Spinal cord (tissue), 10 donors: ENCODE measurements around the gene MED27. TPM values are rescaled to one million over a fixed set of nuclear protein-coding genes. Genes with fewer than 3 reads are reported as not detected.
"Not testable (repeated sequence)": the region's sequence is repeated elsewhere in the genome, so short reads cannot be mapped to it uniquely, and the experiment has no call there.

Experiments
- DNase-seq, 6 donors: peaks; one replicate each; pipeline versions ENCODE4 v3.0.0 to v3.0.0-alpha.2; 2013 to 2015; ENCODE audit warnings: low spot score in 6 of 6, low read depth in 4 of 6
- H3K27ac ChIP-seq: one replicate; pipeline ENCODE4 v1.5.1; 2013; ENCODE audit warnings: low read depth, low read length, control low read depth
- H3K27me3 ChIP-seq: one replicate; pipeline ENCODE4 v1.6.1; 2013; ENCODE audit warnings: low read length; ENCODE audit not compliant: control insufficient read depth, insufficient read depth
- H3K36me3 ChIP-seq: one replicate; pipeline ENCODE4 v1.6.1; 2013; ENCODE audit warnings: low read length; ENCODE audit not compliant: control insufficient read depth, insufficient read depth
- H3K4me1 ChIP-seq: one replicate; pipeline ENCODE4 v1.6.1; 2013; ENCODE audit warnings: low read length; ENCODE audit not compliant: control insufficient read depth, insufficient read depth
- H3K4me3 ChIP-seq: one replicate; pipeline ENCODE4 v1.5.1; 2013; ENCODE audit warnings: low read depth, low read length, control low read depth
- H3K9me3 ChIP-seq: one replicate; pipeline ENCODE4 v1.6.1; 2013; ENCODE audit warnings: low read length; ENCODE audit not compliant: control insufficient read depth, insufficient read depth
- WGBS: methylation state at CpG from one replicate; pipeline ENCODE4 v1.1.5; 2013; ENCODE audit warnings: missing lambda C conversion rate; ENCODE audit not compliant: insufficient coverage; 5-methylcytosine and 5-hydroxymethylcytosine counted together
- polyA plus RNA-seq, 2 donors: library from polyadenylated mRNA; unstranded; fragments of 120-200 nt; gene quantifications; one replicate each; pipeline ENCODE4 v1.2.1, GENCODE V29; 2013; ENCODE audit not compliant: insufficient read length in 2 of 2
- total RNA-seq, 2 donors: library from RNA; depleted of rRNA in 1 of 2; stranded (reverse); fragments of 120-200 nt in 1 of 2; fragments of >200 nt in 1 of 2; gene quantifications; one replicate each; pipeline versions ENCODE4 v1.2.3 to v1.2.4, GENCODE V29; 2013 to 2014
- donor health status: healthy.

Gene MED27
- total and polyA plus RNA-seq, 4 donors = 13.9 to 27.8 (median 25.8) TPM

DNA sequence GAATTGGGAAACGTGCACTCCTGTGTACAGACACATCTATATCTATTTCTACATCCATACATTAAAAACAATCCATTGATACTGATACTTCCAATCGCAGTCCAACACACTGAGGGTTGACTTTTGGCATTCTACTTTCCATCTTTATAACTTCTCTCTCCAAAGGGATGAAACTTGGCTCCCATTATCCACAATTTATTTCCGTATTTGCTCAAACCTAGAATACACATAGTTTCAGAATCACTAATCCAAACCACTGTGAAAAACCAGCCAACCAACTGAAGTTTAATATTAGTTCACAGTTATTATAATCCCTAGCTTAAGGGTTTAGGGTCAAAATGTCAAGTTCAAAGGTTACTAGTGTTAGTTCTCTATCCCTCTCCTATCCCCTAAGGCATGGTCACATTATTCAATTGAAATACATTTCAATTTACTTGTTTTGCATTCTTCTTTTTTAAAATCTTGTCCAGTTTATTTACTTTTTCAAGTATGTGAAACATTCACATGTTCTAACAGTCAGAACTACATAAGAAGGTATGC, 156.5 kb downstream of the MED27 start:
- Histone ChIP-seq H3K36me3 (no peaks in the 10 kb centered on the region), H3K27ac (no peak overlapping the region), H3K4me1 (peaks cover 3% of the 10 kb centered on the region), H3K27me3 (no peaks in the 10 kb centered on the region), H3K4me3 (no peak overlapping the region), H3K9me3 (no peaks in the 10 kb centered on the region)
- 94% methylated on average over 2 of the region's 3 CpGs for WGBS
- no peak for DNase-seq

DNA sequence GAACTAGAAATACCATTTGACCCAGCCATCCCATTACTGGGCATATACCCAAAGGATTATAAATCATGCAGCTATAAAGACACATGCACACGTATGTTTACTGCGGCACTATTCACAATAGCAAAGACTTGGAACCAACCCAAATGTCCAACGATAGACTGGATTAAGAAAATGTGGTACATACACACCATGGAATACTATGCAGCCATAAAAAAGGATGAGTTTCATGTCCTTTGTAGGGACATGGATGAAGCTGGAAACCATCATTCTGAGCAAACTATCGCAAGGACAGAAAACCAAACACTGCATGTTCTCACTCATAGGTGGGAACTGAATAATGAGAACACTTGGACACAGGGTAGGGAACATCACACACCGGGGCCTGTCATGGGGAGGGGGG, 158.0 kb downstream of the MED27 start:
- not testable (repeated sequence) for H3K4me3 ChIP-seq, DNase-seq, H3K9me3 ChIP-seq, H3K27ac ChIP-seq, H3K4me1 ChIP-seq, H3K36me3 ChIP-seq, H3K27me3 ChIP-seq
- no CpG with 5 or more reads among the region's 5 CpGs for WGBS

DNA sequence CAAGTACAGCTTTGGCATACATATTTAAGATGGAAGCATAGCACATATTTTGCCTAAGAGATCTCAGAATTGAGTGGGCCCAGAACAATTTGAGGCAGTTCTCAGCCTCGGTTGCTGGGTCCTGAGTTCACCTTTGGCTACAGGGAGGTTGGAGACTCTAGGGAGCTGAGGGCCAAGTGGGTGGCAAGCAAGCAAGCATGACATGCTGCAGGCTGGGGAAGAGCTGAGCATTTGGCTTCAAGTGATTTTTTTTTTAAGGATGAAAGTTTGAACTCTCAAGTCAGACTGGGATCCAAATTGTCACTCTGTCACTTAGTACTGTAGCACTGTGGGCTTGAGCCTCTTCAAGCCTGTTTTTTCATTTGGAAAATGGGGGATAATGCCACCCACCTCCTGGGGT, 160.5 kb downstream of the MED27 start:
- no peaks in the 10 kb centered on the region for H3K27me3 ChIP-seq
- no peaks in the 10 kb centered on the region for H3K36me3 ChIP-seq
- no peaks in the 10 kb centered on the region for H3K9me3 ChIP-seq
- 100% methylated on average over 1 of the region's 1 CpG for WGBS
- H3K27ac ChIP-seq = no peak overlapping the region
- H3K4me1 ChIP-seq = no peaks in the 10 kb centered on the region
- peak in 1 of 6 donors; percentile 23 for DNase-seq
- H3K4me3 ChIP-seq = no peak overlapping the region

DNA sequence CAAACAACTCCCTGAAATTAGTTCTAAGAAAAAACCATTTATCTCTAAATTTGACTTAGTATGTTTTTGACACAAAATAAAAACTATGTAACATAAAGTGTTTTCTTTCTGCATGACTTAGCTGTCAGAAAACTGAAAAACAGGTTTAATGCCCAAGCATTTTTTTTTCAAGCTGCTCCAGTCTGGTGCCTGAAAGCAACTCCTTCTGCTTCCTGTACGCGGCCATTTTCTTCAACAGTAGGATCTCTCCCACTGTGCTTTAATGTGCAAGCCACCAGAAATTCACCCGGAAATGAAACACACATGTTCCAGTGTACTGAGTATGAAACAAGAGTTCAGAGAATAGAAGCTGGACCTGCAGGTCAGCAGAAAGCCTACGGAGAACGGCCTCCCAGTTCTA, 161.2 kb downstream of the MED27 start:
- Histone ChIP-seq H3K27me3 (no peaks in the 10 kb centered on the region), H3K4me3 (no peak overlapping the region), H3K9me3 (no peaks in the 10 kb centered on the region), H3K4me1 (no peaks in the 10 kb centered on the region), H3K36me3 (no peaks in the 10 kb centered on the region), H3K27ac (no peak overlapping the region)
- DNase-seq = peak in 1 of 6 donors; percentile 53
- 48% methylated on average over 3 of the region's 5 CpGs for WGBS

DNA sequence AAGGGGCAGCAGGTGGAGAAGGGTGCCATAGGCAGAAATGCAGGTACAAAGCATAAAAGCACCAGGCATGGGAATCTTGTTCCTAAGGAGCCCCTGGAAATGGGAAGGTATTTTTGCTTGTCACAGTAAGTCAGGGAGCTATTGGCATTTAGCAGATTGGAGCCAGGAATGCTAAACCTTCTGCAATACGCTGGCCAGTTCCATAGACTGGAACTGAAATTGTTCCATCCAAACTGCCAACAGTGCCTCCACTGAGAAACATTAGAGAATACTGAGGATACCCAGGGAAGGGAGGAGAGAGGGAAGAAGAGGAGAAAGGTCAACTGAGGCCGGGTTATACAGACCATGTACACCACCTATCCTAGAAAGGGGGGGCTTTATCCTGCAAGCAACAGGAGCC, 162.7 kb downstream of the MED27 start:
- no peak overlapping the region for H3K4me3 ChIP-seq
- H3K27ac ChIP-seq = no peak overlapping the region

DNA sequence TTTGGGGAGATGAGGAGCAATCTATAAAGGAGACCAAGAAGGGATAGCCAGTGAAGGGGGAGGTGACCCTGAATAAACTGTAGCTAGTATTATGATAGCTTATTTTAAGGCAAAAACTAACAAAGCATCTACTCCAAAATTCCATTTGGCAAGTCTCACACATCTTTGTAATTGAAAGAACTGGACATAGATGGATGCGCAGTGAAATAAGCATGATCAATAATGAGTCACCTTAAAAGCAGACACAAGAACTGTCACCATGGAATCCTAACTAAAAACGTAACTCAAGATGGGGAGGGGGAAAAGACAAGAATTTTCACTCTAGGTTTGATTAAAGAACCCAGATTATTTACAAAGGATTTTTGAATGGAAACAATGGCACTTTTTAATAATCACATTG, 164.5 kb downstream of the MED27 start:
- no peaks in the 10 kb centered on the region for H3K4me1 ChIP-seq
- no peak overlapping the region for H3K27ac ChIP-seq
- H3K4me3 ChIP-seq = no peak overlapping the region
- no CpG with 5 or more reads among the region's 2 CpGs for WGBS
- H3K36me3 ChIP-seq = no peaks in the 10 kb centered on the region
- DNase-seq = no peak
- H3K27me3 ChIP-seq = no peaks in the 10 kb centered on the region
- no peaks in the 10 kb centered on the region for H3K9me3 ChIP-seq

More for the DNA sequence above, 162.7 kb downstream of the MED27 start:
- Histone ChIP-seq H3K36me3 (no peaks in the 10 kb centered on the region), H3K9me3 (no peaks in the 10 kb centered on the region), H3K4me1 (no peaks in the 10 kb centered on the region), H3K27me3 (no peaks in the 10 kb centered on the region)
- no peak for DNase-seq
- no CpG with 5 or more reads among the region's 2 CpGs for WGBS

DNA sequence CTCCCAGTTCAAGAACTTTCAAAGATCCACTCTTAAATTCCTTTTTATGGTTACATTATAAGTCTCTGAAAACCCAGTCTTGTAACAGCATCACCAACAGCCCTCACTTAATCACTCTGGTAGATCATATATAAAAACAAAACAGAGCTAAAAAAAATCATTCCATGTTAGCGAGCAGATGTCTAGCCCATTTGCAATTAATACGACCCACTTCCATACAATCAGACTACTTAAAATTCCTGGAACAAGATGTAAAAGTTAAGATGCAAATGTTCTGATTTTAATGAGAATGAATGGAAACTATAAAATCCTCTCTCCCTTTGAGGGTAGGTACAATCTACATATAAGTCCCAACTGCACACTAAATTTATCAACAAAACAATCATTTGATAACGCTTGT, 167.0 kb downstream of the MED27 start:
- Histone ChIP-seq H3K27ac (no peak overlapping the region), H3K4me3 (no peak overlapping the region), H3K9me3 (no peaks in the 10 kb centered on the region), H3K36me3 (no peaks in the 10 kb centered on the region), H3K4me1 (no peaks in the 10 kb centered on the region), H3K27me3 (no peaks in the 10 kb centered on the region)
- DNase-seq = peak in 2 of 6 donors; percentile 23 to 58
- WGBS = no CpG with 5 or more reads among the region's 3 CpGs

DNA sequence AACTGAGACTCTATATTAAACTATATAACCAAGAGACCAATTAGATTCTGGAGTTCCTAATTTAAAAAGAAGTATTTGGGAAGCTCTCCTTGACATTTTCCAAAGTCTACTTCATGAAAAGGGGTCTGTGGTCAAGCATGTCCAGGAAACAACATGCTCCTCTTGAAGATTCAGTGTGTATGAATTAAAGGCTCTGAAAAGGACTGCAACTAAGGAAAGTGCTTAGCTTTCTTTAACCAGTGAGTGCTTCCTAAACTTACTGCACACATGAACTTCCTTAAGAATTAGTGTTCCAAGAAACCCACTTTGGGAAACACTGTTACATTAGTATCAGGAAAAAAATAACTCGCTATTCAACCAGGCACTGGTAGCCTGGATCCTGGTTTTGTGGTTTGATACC, 167.6 kb downstream of the MED27 start:
- WGBS = 100% methylated on average over 1 of the region's 1 CpG
- H3K36me3 ChIP-seq = peaks cover 4% of the 10 kb centered on the region
- no peak overlapping the region for H3K27ac ChIP-seq
- H3K4me1 ChIP-seq = no peaks in the 10 kb centered on the region
- no peaks in the 10 kb centered on the region for H3K27me3 ChIP-seq
- DNase-seq = no peak
- no peak overlapping the region for H3K4me3 ChIP-seq
- no peaks in the 10 kb centered on the region for H3K9me3 ChIP-seq

DNA sequence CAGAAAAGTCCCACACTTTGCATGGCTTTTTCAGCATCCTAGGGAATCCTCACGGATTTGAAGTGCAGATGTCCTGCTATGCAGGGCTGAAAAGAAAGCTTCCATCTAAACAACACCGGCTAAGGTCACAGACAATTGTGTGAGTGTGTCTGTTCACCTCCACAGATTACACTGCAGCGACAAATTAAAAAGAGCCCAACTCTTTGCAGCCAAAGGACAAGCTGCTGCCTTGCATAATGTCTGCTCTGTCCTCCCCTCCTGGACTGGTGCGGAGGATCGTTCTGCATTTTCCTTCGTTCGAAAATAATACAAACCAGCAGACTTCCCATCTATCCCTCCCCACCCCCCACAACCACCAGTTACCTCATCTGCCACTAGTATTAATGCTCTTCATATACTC, 169.1 kb downstream of the MED27 start:
- Histone ChIP-seq H3K36me3 (peaks cover 6% of the 10 kb centered on the region), H3K9me3 (no peaks in the 10 kb centered on the region), H3K4me1 (no peaks in the 10 kb centered on the region), H3K27ac (no peak overlapping the region), H3K27me3 (no peaks in the 10 kb centered on the region), H3K4me3 (no peak overlapping the region)
- peak in 1 of 6 donors; percentile 63 for DNase-seq
- whole genome bisulfite sequencing = 21% methylated on average over 4 of the region's 7 CpGs

DNA sequence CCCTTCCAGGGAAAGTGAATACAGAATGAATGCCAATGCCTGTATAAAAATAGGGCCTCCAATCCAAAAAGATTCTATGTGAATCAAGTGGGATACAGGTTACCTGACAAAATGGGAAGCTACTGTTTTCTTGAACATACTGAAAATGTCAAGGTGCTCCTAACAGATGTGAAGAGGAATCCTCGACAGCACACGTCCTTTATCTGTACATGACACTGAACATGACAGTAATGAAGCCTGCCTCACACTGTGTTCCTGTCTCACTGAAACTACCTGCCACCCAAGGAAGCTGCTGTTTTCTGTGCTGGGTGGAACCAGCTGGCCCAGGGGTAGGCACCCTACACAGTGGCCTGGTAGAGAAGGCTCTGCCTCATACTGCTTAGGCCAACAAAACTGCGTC, 174.5 kb downstream of the MED27 start:
- Histone ChIP-seq H3K4me1 (peaks cover 4% of the 10 kb centered on the region), H3K4me3 (no peak overlapping the region), H3K9me3 (no peaks in the 10 kb centered on the region), H3K27me3 (no peaks in the 10 kb centered on the region), H3K27ac (no peak overlapping the region), H3K36me3 (peaks cover 6% of the 10 kb centered on the region)
- DNase-seq = no peak
- WGBS = 85% methylated on average over 3 of the region's 3 CpGs
